GM21423 (cell line): ENCODE data around the gene BTK.

Experiments used
- ATAC-seq: cut with Tn5 transposase; IDR thresholded peaks from one replicate; pipeline ENCODE4 v1.9.1; 2021; ENCODE audit warnings: mild to moderate bottlenecking, moderate library complexity; ENCODE audit not compliant: unreplicated experiment

BTK gene

GRCh38 chrX:101394372-101394771, 8.4 kb upstream of the BTK start:
- ATAC-seq, result no peak

DNA sequence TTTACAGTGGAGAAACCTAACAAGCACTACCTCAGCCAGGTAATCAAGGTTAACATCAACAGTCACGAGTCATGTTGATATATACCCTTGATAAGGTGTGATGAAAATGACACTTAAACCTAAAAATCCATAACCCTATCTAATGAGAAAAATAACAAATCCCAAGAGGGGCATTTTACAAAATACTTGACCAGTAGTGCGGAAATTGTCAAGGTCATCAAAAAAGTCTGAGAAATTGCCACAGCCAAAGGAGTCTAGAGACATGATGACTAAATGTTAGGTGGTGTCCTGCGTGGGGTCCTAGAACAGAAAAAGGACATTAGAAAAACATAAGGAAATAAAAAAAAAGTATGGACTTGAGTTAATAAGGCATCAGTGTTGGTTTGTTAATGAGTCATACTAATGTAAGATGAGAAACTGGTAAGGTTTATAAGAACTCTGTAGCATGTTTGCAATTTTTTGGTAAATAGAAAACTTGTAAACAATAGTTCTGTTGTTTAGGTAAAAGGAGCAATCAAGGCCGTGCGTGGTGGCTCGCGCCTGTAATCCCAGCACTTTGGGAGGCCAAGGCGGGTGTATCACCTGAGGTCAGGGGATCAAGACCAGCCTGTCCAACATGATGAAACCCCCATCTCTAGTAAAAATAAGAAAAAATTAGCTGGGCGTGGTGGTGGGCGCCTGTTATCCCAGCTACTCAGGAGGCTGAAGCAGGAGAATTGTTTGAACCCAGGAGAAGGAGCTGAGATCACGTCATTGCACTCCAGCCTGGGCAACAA, 7.7 kb upstream of the BTK start:
- no peak for ATAC-seq

DNA sequence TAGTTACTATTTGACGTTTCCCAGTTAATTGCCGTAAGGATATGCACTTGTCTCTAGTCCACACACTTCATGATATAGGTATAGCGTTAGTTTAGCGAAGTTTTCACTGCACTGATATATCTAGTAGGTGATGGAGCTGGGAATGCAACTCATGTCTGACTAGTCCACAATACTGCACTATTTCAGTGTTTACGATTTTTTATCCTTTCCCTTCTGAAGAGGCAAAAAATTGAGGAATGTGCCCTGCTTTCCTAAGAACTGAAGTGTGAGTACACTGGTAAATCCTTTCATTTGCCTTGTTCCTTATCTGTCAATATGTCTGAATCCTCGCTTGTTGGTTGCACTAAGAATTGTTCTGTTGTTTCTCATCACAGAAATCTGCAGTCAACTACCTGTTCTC, 5.8 kb upstream of the BTK start:
- ATAC-seq, result no peak

DNA sequence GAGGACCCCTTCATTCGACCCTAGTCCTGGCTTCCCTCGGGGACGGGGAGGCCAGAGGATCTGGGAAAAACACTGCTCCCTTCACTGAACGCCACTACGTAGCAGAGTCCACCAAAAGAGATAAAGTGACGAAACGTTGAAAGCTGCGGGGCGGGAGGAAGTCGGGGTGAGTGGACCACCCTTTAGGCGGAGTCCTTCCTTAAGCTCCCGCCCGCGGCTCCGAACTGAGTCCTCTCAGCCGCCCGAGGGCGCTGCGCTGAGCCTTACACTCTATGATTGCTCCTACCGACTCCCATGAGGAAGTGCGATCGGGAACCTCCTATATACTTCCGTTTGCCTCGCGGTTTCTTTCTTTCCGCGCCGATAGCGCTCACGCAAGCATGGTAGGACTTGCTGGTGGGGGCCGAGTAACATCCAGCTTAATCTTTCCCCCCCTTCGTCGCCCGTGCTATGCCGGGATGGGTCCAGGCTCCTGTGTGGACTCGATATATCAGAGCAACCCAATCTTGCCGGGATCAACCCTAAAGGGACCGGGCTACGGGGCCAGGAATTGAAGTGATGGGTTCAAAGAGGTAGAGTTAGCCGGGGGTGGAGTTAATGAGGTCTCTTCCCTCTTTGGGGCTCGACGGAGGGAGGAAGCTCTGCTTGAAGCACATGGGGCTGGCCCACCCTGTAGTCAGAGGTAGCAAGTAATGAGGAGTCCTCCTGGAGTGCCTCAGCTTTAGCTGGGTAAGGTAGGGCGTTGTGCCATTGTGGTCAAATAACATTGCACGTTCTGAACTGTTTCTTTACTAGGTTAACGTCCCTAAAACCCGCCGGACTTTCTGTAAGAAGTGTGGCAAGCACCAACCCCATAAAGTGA, 4.9 kb upstream of the BTK start, which contains the start of gene RPL36A:
Gene RPL36A (plus strand): TSS at position 348 of the 862 bp plus-strand sequence. CDS start 33 bp downstream, at position 381.
- ATAC-seq, result peak; percentile 82

GRCh38 chrX:101388604-101389003, 2.6 kb upstream of the BTK start:
- no peak for ATAC-seq

- no peak for ATAC-seq
Measured at GRCh38 chrX:101386542-101386885, 523 bp upstream of the BTK start.

- ATAC-seq, result no peak
Measured at GRCh38 chrX:101385026-101385684, 836 bp downstream of the BTK start.

- ATAC-seq, result peak; percentile 76
Measured at GRCh38 chrX:101383679-101384205, 2.2 kb downstream of the BTK start.

DNA sequence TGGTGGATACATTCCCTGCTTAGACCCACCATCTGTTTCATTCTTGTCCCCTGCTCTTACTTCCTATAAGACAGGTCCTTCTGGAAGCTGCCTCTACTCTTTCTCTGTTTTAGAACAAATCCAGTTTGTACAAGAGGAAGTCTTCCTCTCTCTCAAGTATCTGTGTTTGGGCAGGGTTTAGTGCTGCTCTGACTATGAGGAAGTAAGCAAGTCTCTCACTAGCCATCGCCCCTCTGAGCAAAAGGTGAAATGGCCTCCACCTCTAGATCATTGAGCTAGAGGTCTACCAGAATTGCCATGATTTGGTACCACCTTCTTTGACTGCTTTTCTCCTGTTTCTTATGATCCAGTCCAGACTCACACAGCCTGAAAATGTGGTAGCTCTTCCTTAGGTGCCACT, 8.4 kb downstream of the BTK start:
- no peak for ATAC-seq

GRCh38 chrX:101370888-101371504, 15.0 kb downstream of the BTK start:
- ATAC-seq, result peak; percentile 69

- ATAC-seq, result no peak
Measured at GRCh38 chrX:101369687-101370086, 16.3 kb downstream of the BTK start.

DNA sequence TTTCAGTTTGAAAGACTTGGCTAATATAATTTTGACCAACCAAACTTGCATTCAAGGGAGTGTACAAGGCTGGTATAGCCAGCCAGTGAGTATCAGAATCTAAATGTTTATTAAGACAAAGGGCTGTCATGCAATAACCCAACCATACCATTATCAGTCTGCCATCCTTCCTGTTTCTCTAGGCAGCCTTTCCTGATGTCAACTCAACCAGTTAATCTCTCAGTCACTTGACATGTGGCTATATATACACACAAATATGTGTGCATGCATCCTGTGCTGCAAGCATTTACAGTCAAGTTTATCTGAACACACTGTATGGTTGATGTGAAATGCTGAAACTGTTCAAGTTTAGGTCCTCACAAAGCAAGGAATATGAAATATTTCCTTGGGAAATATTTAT, 17.2 kb downstream of the BTK start:
- ATAC-seq, result no peak

- no peak for ATAC-seq
Measured at GRCh38 chrX:101365301-101365795, 20.6 kb downstream of the BTK start.

DNA sequence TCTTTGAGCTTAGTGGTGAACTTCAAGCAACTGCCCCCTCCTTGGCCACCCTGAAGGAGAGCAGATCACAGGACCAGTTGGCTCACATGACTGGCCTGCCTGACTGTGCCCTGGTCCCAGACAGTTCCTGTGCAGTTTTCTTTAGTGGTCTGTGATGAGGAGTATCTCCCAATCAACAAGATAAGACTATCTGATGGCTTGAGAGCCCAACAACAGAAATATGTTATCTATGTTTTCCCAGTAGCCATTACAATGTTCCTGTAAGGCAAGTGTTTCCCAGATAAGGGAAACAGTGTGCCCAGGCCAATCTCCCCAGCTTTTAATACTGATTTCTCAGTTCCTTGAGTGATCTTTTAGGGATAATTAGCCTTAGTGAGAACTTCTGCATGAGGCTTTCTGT, 23.2 kb downstream of the BTK start:
- no peak for ATAC-seq

DNA sequence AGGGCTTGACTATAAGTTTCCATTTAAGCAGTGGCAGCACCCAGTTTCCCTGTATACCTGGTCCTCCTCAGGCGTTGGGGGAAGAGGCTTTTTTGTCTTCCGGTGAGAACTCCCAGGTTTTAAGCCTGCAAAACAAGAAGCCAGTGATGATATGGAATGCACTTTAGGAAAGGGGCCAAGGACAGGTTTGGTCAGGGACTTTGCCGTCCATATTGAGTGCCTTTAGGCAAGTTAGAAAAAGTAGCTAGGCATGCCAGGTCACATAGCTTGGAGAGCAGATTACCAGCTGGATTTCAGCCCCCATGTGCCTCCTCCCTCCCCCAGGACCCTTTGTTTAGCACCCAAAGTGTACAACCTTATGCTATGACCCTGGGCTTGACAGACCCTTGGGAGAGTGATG, 23.9 kb downstream of the BTK start:
- ATAC-seq, result no peak

DNA sequence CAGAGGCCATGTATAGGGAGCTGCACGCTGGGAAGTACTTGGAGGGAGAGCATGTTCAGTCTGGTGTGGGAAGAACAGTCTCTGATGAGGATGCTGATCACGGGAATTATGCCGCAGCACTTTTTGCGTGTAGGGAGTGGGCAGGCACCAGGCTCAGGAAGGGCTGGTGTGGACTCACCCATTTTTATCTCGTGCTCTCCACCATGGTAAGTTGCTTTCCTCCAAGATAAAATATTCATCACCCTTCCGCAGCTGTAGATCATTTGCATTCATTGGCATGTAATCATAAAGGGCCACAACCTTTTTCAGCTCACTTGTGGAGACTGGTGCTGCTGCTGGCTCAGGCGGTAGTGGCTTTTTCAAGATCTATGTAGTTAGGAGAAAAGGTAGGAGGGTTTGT, 25.6 kb downstream of the BTK start:
- ATAC-seq, result no peak

GRCh38 chrX:101359966-101360365, 26.0 kb downstream of the BTK start:
- no peak for ATAC-seq

DNA sequence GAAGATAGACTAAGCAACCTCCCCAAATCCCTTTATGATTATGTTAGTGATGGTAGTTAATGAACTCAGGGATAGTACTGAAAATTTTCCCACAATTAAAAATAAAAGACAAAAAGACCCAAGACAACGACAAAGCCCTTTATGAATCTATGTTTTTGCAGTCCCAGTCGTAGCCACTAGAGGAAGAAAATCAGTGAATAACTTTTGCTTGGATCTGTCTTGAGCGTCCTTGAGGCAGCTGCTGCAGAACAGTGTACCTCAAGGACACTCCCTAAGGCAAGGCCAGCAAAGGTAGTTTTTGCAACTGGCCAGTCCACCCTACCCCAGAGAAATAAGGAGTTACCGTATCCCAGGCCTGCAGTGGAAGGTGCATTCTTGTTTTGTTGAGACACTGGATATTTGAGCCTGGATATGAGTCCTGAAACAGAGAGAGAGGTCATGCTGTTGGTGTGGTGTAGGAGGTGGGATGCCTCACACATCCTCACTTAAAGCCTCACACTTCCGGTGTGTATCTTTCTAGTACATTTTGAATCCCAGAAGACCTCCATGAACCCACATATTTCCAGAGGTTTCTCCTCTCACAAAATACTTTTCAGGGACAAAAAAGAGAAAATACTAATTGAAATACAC, 28.7 kb downstream of the BTK start:
- ATAC-seq, result no peak

GRCh38 chrX:101349193-101349562, 36.8 kb downstream of the BTK start:
- ATAC-seq, result no peak

DNA sequence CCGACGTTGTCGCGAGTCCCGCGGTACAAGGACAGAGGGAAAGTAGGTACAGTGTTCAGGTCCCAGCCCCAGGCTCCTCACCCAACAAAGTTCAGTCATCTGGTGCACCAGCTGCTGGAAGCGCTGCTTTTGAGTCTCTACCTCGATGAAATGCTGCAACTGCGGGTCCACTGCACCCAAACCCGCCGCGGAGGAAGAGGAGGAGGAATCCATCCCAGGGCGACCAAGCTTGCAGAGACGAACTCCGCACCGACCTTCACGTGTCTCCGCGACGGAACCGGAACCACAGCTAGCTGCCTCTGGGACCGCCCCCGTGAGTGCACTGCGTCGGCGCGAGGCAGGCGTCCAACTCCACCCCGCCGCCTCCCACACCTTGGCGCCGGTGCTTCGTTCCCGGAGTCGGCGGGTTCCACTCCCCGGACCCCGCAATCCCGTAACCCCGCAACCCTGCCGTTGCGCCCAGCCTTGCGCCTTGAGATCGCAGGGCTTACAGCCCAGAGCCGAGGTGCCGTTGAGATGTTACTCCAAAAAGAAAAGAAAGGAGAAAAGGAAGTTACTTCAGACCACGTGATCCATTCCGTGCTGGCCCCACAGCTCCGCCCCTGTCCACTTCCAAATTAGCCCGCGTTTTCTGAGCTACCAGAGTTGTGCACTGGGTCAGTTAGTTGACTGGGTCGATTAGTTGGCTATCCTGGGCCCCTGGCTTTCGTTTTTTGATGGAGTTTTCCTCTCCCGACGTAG, 37.4 kb downstream of the BTK start, which contains the start of gene TIMM8A:
Gene TIMM8A (minus strand): TSS at position 291 of the 741 bp plus-strand sequence. CDS start 78 bp downstream, at position 213.
- peak; percentile 98 for ATAC-seq
